ENCODE measurements around the gene TCP10L.
"Not testable (repeated sequence)": the region's sequence is repeated elsewhere in the genome, so short reads cannot be mapped to it uniquely, and the experiment has no call there.

The TCP10L gene

DNA sequence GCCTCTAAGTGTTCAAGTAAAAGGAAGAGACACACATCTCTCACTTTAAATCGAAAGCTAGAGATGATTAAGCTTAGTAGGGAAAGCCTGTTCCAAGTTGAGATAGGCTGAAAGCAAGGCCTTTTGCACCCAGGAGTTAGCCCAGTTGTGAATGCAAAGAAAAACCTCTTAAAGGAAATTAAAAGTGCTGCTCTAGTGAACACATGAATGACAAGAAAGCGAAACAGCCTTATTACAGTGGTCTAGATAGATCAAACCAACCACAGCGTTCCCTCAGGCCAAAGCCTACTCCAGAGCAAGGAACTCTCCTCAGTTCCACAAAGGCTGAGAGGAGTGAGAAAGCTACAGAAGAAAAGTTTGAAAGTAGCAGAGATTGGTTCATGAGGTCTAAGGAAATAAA, 14.9 kb downstream of the TCP10L start:
- Histone ChIP-seq H3K9ac (ENCODE audit: low read depth in 1 of 2, low read length in 2 of 2) (peak overlapping the region in 1 of 2 donors; percentile 12), H3K4me3 (ENCODE audit: low read depth in 1 of 2, low read length in 2 of 2) (no peak overlapping the region), H3K27me3 (ENCODE audit: control insufficient read depth in 1 of 2, insufficient read depth in 2 of 2, low read length in 2 of 2) (no peaks in the 10 kb centered on the region), H3K9me3 (ENCODE audit: control insufficient read depth in 1 of 2, low read length in 2 of 2) (no peaks in the 10 kb centered on the region), H3K27ac (ENCODE audit: low read depth, low read length) (no peak overlapping the region), H3K36me3 (ENCODE audit: control insufficient read depth in 1 of 2, insufficient read depth in 2 of 2, low read length in 2 of 2) (no peaks in the 10 kb centered on the region), H3K4me1 (ENCODE audit: control insufficient read depth in 1 of 2, insufficient read depth in 2 of 2, low read length in 2 of 2) (peaks cover 3 to 13% of the 10 kb centered on the region in 2 donors)

DNA sequence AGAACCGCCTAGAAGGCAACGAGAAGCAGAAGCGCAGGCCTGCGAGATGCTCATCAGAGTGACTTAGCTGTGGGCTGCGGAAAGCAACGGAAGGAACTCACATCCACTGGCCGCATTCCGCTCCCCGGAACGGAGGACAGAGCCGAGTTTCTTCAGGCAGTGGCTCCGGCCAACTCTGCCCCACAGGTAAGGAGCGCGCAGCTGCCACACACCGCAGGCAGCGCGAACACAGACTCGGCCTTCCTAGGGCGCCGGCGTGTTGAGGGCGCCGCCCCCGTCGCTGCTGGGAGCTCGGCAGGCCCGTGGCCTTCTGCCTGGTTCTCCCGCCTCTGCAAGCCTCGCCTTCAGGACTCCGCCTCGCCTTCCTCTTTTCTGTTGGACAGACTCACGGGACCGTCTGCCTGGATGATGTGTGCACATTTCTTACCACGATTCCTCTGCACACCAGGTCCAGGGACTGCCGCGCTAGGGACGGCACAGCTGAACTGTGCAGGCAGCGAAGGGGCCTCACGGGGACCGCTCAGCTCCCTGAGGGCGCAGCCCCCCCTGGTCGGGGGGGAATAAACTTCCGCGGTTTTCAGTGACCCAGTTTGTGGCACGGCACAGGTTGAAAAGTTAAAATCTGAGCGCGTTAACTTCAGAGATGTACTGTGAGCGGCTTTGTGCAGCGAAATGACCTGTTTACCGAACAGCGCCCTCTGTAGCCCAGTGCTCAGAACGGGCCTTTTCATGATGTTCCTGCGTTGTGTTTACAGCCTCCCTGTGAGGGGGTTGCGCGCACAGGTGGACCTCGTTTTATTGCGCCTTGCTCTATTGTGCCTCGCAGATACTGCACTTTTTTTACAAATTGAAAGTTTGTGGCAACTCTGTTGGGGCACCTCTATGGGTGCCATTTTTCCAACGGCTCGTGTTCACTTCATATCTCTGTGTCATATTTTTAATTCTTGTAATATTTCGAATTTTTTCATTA, 15.8 kb downstream of the TCP10L start:
- Histone ChIP-seq H3K9me3 (ENCODE audit: control insufficient read depth in 1 of 2, low read length in 2 of 2) (no peaks in the 10 kb centered on the region), H3K9ac (ENCODE audit: low read depth in 1 of 2, low read length in 2 of 2) (peak overlapping the region; percentile 62 to 74), H3K36me3 (ENCODE audit: control insufficient read depth in 1 of 2, insufficient read depth in 2 of 2, low read length in 2 of 2) (no peaks in the 10 kb centered on the region), H3K27me3 (ENCODE audit: control insufficient read depth in 1 of 2, insufficient read depth in 2 of 2, low read length in 2 of 2) (no peaks in the 10 kb centered on the region), H3K27ac (ENCODE audit: low read depth, low read length) (no peak overlapping the region), H3K4me3 (ENCODE audit: low read depth in 1 of 2, low read length in 2 of 2) (peak overlapping the region; percentile 84 to 88), H3K4me1 (ENCODE audit: control insufficient read depth in 1 of 2, insufficient read depth in 2 of 2, low read length in 2 of 2) (peaks cover 3 to 13% of the 10 kb centered on the region in 2 donors)

DNA sequence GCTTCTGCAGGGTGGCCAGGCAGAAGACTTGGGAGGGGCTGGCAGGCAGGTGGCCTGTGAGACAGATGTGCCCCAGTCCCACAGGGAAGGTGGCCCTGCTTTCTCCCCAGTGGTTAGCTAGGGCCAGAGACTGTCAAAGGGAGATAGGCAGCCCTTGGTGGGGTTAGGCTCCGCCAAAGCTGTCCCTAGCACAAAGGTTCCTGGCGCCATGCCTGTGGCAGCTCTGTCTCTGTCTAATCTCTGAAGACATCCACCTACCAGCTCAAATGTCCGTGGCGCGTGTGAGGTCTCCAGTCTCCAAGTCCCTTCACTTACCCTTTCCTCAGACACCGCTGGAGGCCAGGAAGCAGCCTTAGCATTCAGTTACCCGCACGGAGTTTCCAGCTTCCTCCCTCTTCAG, 17.7 kb downstream of the TCP10L start:
- H3K4me1 ChIP-seq (ENCODE audit: control insufficient read depth in 1 of 2, insufficient read depth in 2 of 2, low read length in 2 of 2): peaks cover 3 to 13% of the 10 kb centered on the region in 2 donors
- H3K9me3 ChIP-seq (ENCODE audit: control insufficient read depth in 1 of 2, low read length in 2 of 2): no peaks in the 10 kb centered on the region
- H3K27me3 ChIP-seq (ENCODE audit: control insufficient read depth in 1 of 2, insufficient read depth in 2 of 2, low read length in 2 of 2): no peaks in the 10 kb centered on the region
- no peak overlapping the region for H3K4me3 ChIP-seq (ENCODE audit: low read depth in 1 of 2, low read length in 2 of 2)
- no peaks in the 10 kb centered on the region for H3K36me3 ChIP-seq (ENCODE audit: control insufficient read depth in 1 of 2, insufficient read depth in 2 of 2, low read length in 2 of 2)
- no peak overlapping the region for H3K27ac ChIP-seq (ENCODE audit: low read depth, low read length)
- H3K9ac ChIP-seq (ENCODE audit: low read depth in 1 of 2, low read length in 2 of 2): no peak overlapping the region

DNA sequence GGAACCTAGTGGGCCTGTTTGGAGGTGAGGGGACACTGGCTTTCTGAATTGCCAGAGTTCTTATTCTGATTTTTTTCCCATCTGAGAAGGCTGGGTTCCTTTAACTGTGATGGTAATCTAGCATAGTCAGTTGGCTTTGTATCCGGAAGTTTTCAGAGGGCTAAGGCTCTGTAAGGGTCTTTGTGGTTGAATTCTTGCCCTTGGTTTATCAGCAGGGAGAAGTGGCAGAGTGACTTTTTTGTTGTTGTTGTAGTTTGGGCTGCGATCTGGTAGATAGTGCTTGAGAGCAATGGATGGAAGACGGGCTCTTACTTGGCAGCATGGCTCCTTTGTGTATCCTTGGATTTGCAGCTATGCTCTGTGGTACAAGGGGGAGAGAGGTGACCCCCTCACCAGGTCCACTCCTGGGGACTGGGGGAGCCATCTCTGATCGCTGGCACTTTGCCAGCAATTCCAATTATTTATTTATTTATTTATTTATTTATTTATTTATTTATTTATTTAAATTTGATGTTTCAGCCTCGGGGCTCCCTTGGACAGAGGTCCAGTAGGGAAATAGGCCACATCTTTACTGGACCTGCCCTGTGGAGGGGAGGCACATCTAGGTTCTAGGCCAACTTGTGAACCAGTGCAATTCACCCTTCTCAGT, 18.5 kb downstream of the TCP10L start:
- Histone ChIP-seq H3K27ac (ENCODE audit: low read depth, low read length) (no peak overlapping the region), H3K9me3 (ENCODE audit: control insufficient read depth in 1 of 2, low read length in 2 of 2) (no peaks in the 10 kb centered on the region), H3K36me3 (ENCODE audit: control insufficient read depth in 1 of 2, insufficient read depth in 2 of 2, low read length in 2 of 2) (no peaks in the 10 kb centered on the region), H3K4me1 (ENCODE audit: control insufficient read depth in 1 of 2, insufficient read depth in 2 of 2, low read length in 2 of 2) (peaks cover 3 to 13% of the 10 kb centered on the region in 2 donors), H3K9ac (ENCODE audit: low read depth in 1 of 2, low read length in 2 of 2) (no peak overlapping the region), H3K27me3 (ENCODE audit: control insufficient read depth in 1 of 2, insufficient read depth in 2 of 2, low read length in 2 of 2) (no peaks in the 10 kb centered on the region), H3K4me3 (ENCODE audit: low read depth in 1 of 2, low read length in 2 of 2) (no peak overlapping the region)

DNA sequence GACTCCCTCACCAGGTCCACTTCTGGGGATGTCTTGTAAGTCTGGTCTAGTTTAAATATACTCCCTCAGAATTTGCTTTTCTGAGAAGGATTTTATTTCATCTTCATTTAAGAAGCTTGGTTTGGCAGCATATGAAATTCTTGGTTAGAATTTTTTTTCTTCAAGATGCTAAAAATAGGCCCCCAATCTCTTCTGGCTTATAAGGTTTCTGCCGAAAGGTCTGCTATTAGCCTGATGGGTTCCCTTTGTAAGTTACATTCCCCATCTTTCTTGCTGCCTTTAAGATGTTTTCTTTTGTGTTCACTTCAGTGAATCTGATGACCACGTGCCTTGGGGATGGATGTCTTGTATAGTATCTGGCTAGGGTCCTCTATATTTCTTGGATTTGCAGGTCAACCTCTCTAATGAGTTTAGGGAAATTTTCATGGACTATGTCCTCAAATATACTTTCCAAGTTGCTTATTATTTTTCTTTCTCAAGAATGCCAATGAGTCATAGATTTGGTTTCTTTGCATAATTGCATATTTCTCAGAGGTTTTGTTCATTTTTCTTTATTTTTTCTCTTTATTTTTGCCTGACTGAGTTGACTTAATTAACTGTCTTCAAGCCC, 19.4 kb downstream of the TCP10L start:
- no peaks in the 10 kb centered on the region for H3K27me3 ChIP-seq (ENCODE audit: control insufficient read depth in 1 of 2, insufficient read depth in 2 of 2, low read length in 2 of 2)
- H3K9ac ChIP-seq (ENCODE audit: low read depth in 1 of 2, low read length in 2 of 2): no peak overlapping the region
- peaks cover 3 to 13% of the 10 kb centered on the region in 2 donors for H3K4me1 ChIP-seq (ENCODE audit: control insufficient read depth in 1 of 2, insufficient read depth in 2 of 2, low read length in 2 of 2)
- H3K9me3 ChIP-seq (ENCODE audit: control insufficient read depth in 1 of 2, low read length in 2 of 2): no peaks in the 10 kb centered on the region
- no peaks in the 10 kb centered on the region for H3K36me3 ChIP-seq (ENCODE audit: control insufficient read depth in 1 of 2, insufficient read depth in 2 of 2, low read length in 2 of 2)
- no peak overlapping the region for H3K27ac ChIP-seq (ENCODE audit: low read depth, low read length)
- H3K4me3 ChIP-seq (ENCODE audit: low read depth in 1 of 2, low read length in 2 of 2): no peak overlapping the region

DNA sequence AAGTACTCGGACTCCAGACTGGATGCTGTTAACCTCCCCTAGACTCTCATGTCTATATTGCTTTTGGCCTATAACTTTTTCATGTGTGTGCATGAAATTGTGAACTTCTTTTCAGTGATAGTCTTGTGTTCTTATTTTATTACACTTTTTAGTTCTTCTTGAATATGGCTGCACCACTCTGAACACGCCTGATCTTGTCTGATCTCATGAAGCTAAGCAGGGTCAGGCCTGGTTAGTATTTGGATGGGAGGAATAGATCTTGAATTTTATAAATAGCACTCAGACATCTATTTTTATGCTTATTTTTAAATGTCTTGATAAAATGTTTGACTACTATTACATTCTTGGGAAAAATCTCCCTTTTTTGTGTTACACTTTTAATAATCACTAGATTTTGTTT, 22.4 kb downstream of the TCP10L start:
- no peak overlapping the region for H3K9ac ChIP-seq (ENCODE audit: low read depth in 1 of 2, low read length in 2 of 2)
- no peaks in the 10 kb centered on the region for H3K36me3 ChIP-seq (ENCODE audit: control insufficient read depth in 1 of 2, insufficient read depth in 2 of 2, low read length in 2 of 2)
- H3K4me3 ChIP-seq (ENCODE audit: low read depth in 1 of 2, low read length in 2 of 2): no peak overlapping the region
- no peaks in the 10 kb centered on the region for H3K27me3 ChIP-seq (ENCODE audit: control insufficient read depth in 1 of 2, insufficient read depth in 2 of 2, low read length in 2 of 2)
- no peaks in the 10 kb centered on the region for H3K4me1 ChIP-seq (ENCODE audit: control insufficient read depth in 1 of 2, insufficient read depth in 2 of 2, low read length in 2 of 2)
- no peak overlapping the region for H3K27ac ChIP-seq (ENCODE audit: low read depth, low read length)
- H3K9me3 ChIP-seq (ENCODE audit: control insufficient read depth in 1 of 2, low read length in 2 of 2): no peaks in the 10 kb centered on the region

DNA sequence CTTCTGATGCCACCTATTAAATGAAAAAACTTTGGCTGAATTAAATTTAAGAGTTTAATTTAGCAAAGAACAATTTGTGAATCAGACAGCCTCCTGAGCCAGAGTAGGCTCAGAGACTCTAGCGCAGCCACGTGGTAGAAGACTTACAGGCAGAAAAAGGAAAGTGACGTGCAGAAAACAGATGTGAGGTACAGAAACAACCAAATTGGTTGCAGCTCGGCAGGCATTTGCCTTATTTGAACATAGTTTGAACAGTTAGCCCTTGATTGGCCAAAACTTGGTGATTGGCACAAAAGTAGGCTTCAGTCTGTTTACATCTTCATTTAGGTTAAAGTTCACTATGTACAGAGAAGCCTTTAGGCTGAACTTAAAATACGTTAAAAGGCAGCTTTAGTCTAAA, 22.9 kb downstream of the TCP10L start:
- no peak overlapping the region for H3K27ac ChIP-seq (ENCODE audit: low read depth, low read length)
- no peaks in the 10 kb centered on the region for H3K36me3 ChIP-seq (ENCODE audit: control insufficient read depth in 1 of 2, insufficient read depth in 2 of 2, low read length in 2 of 2)
- no peak overlapping the region for H3K4me3 ChIP-seq (ENCODE audit: low read depth in 1 of 2, low read length in 2 of 2)
- H3K9me3 ChIP-seq (ENCODE audit: control insufficient read depth in 1 of 2, low read length in 2 of 2): no peaks in the 10 kb centered on the region
- H3K27me3 ChIP-seq (ENCODE audit: control insufficient read depth in 1 of 2, insufficient read depth in 2 of 2, low read length in 2 of 2): no peaks in the 10 kb centered on the region
- no peak overlapping the region for H3K9ac ChIP-seq (ENCODE audit: low read depth in 1 of 2, low read length in 2 of 2)
- no peaks in the 10 kb centered on the region for H3K4me1 ChIP-seq (ENCODE audit: control insufficient read depth in 1 of 2, insufficient read depth in 2 of 2, low read length in 2 of 2)

DNA sequence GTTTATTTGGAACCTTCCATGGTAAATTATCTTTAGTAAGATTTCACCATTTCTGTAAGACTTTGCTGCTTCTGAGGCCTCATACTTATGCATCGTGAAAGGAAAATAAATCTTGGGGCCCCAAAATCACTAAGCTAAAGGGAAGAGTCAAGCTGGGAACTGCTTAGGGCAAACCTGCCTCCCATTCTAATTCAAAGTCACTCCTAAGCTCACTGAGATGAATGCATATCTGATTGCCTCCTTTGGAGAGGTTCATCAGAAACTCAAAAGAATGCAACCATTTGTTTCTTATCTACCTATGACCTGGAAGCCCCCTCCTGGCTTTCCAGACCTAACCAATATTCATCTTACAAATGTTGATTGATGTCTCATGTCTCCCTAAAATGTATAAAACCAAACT, 23.8 kb downstream of the TCP10L start:
- not testable (repeated sequence) for H3K4me1 ChIP-seq (ENCODE audit: control insufficient read depth in 1 of 2, insufficient read depth in 2 of 2, low read length in 2 of 2); H3K27ac ChIP-seq (ENCODE audit: low read depth, low read length); H3K9me3 ChIP-seq (ENCODE audit: control insufficient read depth in 1 of 2, low read length in 2 of 2); H3K9ac ChIP-seq (ENCODE audit: low read depth in 1 of 2, low read length in 2 of 2); H3K27me3 ChIP-seq (ENCODE audit: control insufficient read depth in 1 of 2, insufficient read depth in 2 of 2, low read length in 2 of 2); H3K4me3 ChIP-seq (ENCODE audit: low read depth in 1 of 2, low read length in 2 of 2); H3K36me3 ChIP-seq (ENCODE audit: control insufficient read depth in 1 of 2, insufficient read depth in 2 of 2, low read length in 2 of 2)

DNA sequence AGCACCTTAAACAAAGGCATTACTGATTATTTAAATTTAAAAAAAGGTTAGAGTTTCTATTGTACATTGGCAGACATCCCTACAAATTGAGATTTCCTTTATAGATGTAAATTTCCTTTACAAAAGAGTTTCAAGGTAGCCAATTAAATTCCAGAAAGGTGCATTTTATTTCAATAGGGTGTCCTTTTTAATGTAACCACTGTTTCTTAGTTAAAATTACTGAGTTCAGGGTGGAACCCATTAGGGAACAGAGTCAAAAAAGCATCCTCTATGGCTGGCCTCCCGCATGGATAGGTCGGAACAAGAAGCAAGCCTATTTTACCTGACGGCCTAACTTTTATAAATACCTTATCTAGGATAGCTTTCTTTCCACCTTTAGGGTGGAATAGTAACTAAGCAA, 24.4 kb downstream of the TCP10L start:
- Histone ChIP-seq H3K27me3 (ENCODE audit: control insufficient read depth in 1 of 2, insufficient read depth in 2 of 2, low read length in 2 of 2) (no peaks in the 10 kb centered on the region), H3K4me3 (ENCODE audit: low read depth in 1 of 2, low read length in 2 of 2) (no peak overlapping the region), H3K9me3 (ENCODE audit: control insufficient read depth in 1 of 2, low read length in 2 of 2) (no peaks in the 10 kb centered on the region), H3K27ac (ENCODE audit: low read depth, low read length) (no peak overlapping the region), H3K9ac (ENCODE audit: low read depth in 1 of 2, low read length in 2 of 2) (no peak overlapping the region), H3K4me1 (ENCODE audit: control insufficient read depth in 1 of 2, insufficient read depth in 2 of 2, low read length in 2 of 2) (no peaks in the 10 kb centered on the region), H3K36me3 (ENCODE audit: control insufficient read depth in 1 of 2, insufficient read depth in 2 of 2, low read length in 2 of 2) (no peaks in the 10 kb centered on the region)

DNA sequence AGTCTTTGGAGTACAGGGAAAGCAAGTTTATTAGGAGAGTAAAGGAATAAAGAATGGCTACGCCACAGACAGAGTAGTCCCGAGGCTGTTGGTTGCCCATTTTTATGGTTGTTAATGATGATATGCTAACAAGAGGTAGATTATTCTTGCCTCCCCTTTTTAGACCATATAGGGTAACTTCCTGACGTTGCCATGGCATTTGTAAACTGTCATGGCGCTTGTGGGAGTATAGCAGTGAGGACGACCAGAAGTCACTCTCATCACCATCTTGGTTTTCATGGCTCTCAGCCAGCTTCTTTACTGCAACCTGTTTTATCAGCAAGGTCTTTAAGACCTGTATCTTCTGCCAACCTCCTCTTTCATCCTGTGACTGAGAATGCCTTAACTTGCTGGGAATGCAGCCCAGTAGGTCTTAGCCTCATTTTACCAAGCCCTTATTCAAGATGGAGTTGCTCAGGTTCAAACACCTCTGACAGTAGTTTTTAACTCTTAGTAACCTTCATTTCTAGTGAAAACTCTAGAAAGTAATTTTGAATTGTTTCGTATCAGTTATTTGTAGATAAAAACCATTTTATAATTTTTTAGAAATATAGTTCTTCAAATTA, 26.2 kb downstream of the TCP10L start:
- H3K27ac ChIP-seq (ENCODE audit: low read depth, low read length): no peak overlapping the region

More for the DNA sequence above, 26.2 kb downstream of the TCP10L start:
- H3K4me1 ChIP-seq (ENCODE audit: control insufficient read depth in 1 of 2, insufficient read depth in 2 of 2, low read length in 2 of 2): no peaks in the 10 kb centered on the region
- H3K9ac ChIP-seq (ENCODE audit: low read depth in 1 of 2, low read length in 2 of 2): no peak overlapping the region
- no peaks in the 10 kb centered on the region for H3K27me3 ChIP-seq (ENCODE audit: control insufficient read depth in 1 of 2, insufficient read depth in 2 of 2, low read length in 2 of 2)
- H3K4me3 ChIP-seq (ENCODE audit: low read depth in 1 of 2, low read length in 2 of 2): no peak overlapping the region
- H3K36me3 ChIP-seq (ENCODE audit: control insufficient read depth in 1 of 2, insufficient read depth in 2 of 2, low read length in 2 of 2): no peaks in the 10 kb centered on the region
- H3K9me3 ChIP-seq (ENCODE audit: control insufficient read depth in 1 of 2, low read length in 2 of 2): no peaks in the 10 kb centered on the region

Data from duodenal mucosa (tissue), 2 donors.